Activated B cell treated with CpG ODN at 0.5 μM for 24 hours (primary cell): ENCODE results near the gene MICALL1. TPM values are rescaled to one million over a fixed set of nuclear protein-coding genes. Genes with fewer than 3 reads are reported as not detected.
A peak's percentile ranks its signal among the peaks of the same experiment; 100 is the strongest.

Experiments used
- ATAC-seq: fragments of 200-7000 bp; cut with Tn5 transposase; one replicate; pipeline ENCODE4 v1.10.0; 2021; ENCODE audit warnings: low read depth, mild to moderate bottlenecking, moderate library complexity
- CTCF ChIA-PET: fragments of 350-600 bp; sonication (Branson Sonifier 250); formaldehyde crosslinking; loops from one replicate; lab custom pipeline; 2021; ENCODE audit warnings: antibody characterized with exemption; lab: Charles Lee
- POLR2A ChIA-PET: fragments of 350-600 bp; sonication (Branson Sonifier 250); formaldehyde crosslinking; loops from one replicate; lab custom pipeline; 2021; ENCODE audit warnings: antibody characterized with exemption; lab: Charles Lee
- DNase-seq: peaks from one replicate; pipeline ENCODE4 v3.0.0; 2022
- H3K27ac Mint-ChIP-seq: one replicate; pipeline ENCODE4 v1.8.0; 2020; ENCODE audit warnings: mixed read lengths
- H3K27me3 Mint-ChIP-seq: one replicate; pipeline ENCODE4 v1.8.0; 2021; ENCODE audit warnings: mixed read lengths
- H3K36me3 Mint-ChIP-seq: one replicate; pipeline ENCODE4 v1.8.0; 2021; ENCODE audit warnings: low read depth, mixed read lengths
- H3K4me1 Mint-ChIP-seq: one replicate; pipeline ENCODE4 v1.8.0; 2021; ENCODE audit warnings: mixed read lengths
- H3K4me3 Mint-ChIP-seq: one replicate; pipeline ENCODE4 v1.8.0; 2020; ENCODE audit warnings: mild to moderate bottlenecking, mixed read lengths
- H3K9me3 Mint-ChIP-seq: one replicate; pipeline ENCODE4 v1.8.0; 2020; ENCODE audit warnings: mixed read lengths
- intact Hi-C: fragments of 100-400 bp; cut with micrococcal nuclease; formaldehyde crosslinking; loops from one replicate; pipeline ENCODE4 v1.15.1; 2024
- total RNA-seq: library from RNA; stranded (reverse); gene quantifications from 2 replicates; pipeline ENCODE4 v1.2.3, GENCODE V29; 2022
- TF ChIP-seq, protein P1 (sequence below): fragments of 200-600 bp; IDR thresholded peaks from one replicate; pipeline ENCODE4 v1.8.0; 2022; ENCODE audit warnings: antibody characterized with exemption, mild to moderate bottlenecking

The MICALL1 gene
- total RNA-seq, 1 donor from 2014 or later = 27.6 TPM

DNA sequence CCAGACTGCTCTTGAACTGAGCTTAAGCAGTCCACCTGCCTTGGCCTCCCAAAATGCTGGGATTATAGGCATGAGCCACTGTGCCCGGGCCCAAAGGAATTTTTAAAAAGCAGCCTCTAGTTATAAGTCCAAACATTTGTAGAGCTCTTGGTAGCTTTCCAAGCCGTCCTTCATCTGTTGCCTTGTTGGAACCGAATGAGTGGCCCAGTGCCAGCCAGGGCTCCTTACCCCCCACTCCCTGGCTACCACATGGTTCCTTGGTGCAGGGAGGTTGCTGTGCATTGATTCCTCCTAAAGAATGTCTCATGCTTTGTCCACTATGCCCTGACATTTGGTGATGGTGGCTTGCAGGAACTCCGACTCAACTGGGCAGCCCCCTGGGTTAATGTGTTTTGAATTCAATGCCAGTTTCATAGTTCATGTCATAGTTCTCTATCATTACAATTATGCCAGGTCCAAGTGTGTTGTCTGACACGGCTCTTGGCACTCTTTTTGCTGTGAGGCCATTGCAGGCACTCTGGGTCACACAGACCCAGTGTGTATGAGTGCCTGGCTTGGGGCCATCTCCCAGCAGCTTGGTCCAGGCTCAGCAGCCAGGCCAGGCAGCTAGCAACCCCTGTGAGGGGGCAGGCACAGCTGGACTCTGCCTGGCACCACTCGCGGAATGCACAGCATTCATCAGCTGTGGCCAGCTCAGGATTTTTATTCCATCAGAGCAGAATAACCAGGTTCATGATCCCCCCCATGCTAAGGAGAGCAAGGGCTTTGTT lies 13.3 kb upstream of the MICALL1 start:
- H3K36me3 Mint-ChIP-seq = peaks cover 31% of the 10 kb centered on the region
- TF ChIP-seq, protein P1, sequence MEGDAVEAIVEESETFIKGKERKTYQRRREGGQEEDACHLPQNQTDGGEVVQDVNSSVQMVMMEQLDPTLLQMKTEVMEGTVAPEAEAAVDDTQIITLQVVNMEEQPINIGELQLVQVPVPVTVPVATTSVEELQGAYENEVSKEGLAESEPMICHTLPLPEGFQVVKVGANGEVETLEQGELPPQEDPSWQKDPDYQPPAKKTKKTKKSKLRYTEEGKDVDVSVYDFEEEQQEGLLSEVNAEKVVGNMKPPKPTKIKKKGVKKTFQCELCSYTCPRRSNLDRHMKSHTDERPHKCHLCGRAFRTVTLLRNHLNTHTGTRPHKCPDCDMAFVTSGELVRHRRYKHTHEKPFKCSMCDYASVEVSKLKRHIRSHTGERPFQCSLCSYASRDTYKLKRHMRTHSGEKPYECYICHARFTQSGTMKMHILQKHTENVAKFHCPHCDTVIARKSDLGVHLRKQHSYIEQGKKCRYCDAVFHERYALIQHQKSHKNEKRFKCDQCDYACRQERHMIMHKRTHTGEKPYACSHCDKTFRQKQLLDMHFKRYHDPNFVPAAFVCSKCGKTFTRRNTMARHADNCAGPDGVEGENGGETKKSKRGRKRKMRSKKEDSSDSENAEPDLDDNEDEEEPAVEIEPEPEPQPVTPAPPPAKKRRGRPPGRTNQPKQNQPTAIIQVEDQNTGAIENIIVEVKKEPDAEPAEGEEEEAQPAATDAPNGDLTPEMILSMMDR = no peak
- H3K27me3 Mint-ChIP-seq = no peaks in the 10 kb centered on the region
- no peaks in the 10 kb centered on the region for H3K9me3 Mint-ChIP-seq
- H3K4me3 Mint-ChIP-seq = no peak overlapping the region
- H3K4me1 Mint-ChIP-seq = peaks cover 12% of the 10 kb centered on the region
- no peak for DNase-seq
- ChIA-PET POLR2A (no interaction called here), CTCF (interaction anchor here (1.4 kb wide), 1 partner anchor 13 kb away, joined by 3 read pairs; the partner anchor contains the start of gene MICALL1)
- H3K27ac Mint-ChIP-seq = no peak overlapping the region
- no peak for ATAC-seq
- intact Hi-C loops = no loop called here

DNA sequence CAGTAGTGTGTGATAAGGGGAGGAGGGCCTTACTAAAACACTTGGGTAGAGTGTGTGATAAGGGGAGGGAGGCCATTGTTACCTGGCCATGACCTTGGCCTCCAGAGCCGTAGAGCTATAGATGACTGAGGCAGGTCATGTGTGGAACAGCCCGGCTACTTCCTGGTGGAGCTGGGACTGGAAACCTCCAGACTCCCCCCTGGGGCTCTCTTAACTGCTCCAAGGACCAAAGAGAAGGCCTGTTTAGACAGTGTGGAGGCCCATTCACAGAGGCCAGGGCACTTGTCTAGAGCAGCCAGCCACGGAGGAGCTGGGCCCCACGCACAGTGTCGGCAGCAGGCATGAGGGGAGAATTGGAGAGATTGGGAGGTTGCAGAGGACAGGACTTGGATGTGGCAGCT lies 12.5 kb upstream of the MICALL1 start:
- CTCF ChIA-PET = interaction anchor here (1.4 kb wide), 1 partner anchor 12 kb away, joined by 3 read pairs; the partner anchor contains the start of gene MICALL1
- POLR2A ChIA-PET = no interaction called here
- Mint-ChIP-seq H3K9me3 (no peaks in the 10 kb centered on the region), H3K4me3 (no peak overlapping the region), H3K27ac (no peak overlapping the region), H3K27me3 (no peaks in the 10 kb centered on the region), H3K36me3 (peaks cover 23% of the 10 kb centered on the region), H3K4me1 (peaks cover 12% of the 10 kb centered on the region)
- intact Hi-C loops = no loop called here
- no peak for ATAC-seq
- TF ChIP-seq, protein P1 = no peak
- DNase-seq = no peak

DNA sequence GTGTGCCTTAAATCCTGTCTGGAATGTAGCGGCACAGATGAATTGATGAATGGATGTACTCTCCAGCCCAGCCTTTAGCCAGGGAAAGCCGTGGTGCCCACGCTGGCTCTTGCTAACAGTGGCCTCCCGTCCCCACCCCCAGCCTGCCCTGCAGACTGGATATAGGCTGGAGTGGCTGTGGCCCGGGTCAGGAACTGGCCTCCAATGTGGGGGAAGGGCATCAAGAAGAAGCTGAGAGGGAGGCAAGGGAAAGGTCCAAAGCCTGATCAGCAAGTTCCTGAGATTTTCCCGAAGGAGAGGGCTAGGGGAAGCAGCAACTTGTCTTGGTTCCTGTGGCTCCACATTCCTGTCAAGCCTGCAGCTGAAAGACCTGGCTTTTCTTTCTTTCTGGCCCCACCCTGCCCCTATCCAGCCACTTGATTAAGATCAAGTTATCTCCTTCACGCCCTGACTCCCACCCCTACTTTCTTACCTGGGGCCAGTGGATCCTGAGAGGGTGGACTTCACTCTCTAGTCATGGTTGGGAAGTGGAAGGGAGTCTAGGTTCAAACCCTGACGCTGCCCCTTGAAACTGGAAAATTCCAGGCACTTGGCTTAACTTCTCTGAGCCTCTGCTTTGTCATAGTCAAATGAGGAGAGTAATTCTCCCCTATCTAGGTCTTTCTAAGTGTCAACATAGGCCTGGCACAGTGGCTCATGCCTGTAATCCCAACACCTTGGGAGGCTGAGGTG lies 11.0 kb upstream of the MICALL1 start:
- Mint-ChIP-seq H3K4me1 (peaks cover 12% of the 10 kb centered on the region), H3K27me3 (no peaks in the 10 kb centered on the region), H3K9me3 (no peaks in the 10 kb centered on the region), H3K4me3 (no peak overlapping the region), H3K36me3 (peaks cover 13% of the 10 kb centered on the region), H3K27ac (peak overlapping the region; percentile 35)
- POLR2A ChIA-PET = no interaction called here
- DNase-seq = no peak
- CTCF ChIA-PET = interaction anchor here (1.1 kb wide), 1 partner anchor 71 kb away, joined by 3 read pairs; no protein-coding TSS in a partner anchor
- TF ChIP-seq, protein P1 = no peak
- intact Hi-C loops = loop anchor here (5.0 kb wide), 1 partner anchor 37 kb away; no protein-coding TSS in a partner anchor
- no peak for ATAC-seq

DNA sequence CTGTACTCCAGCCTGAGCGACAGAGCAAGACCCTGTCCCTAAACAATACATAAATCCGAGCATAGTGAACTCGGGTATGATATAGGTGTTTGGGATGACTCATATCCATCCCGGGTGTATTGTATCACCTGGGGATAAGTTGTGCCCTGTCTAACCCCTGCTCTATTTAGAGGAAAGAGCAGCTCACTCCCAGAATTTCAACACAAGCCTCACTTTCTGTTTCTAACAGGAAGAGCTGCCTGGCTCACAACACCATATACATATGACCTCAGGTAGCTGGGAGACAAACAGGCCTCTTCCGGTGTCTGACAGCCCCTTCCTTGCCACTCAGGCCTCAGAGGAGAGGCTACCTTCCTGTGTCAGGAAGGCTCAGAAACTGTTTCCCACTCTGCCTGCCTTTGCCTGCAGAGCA lies 9.9 kb upstream of the MICALL1 start:
- TF ChIP-seq, protein P1 = no peak
- Mint-ChIP-seq H3K27me3 (no peaks in the 10 kb centered on the region), H3K36me3 (peaks cover 10% of the 10 kb centered on the region), H3K4me1 (peaks cover 12% of the 10 kb centered on the region), H3K9me3 (no peaks in the 10 kb centered on the region), H3K27ac (peak overlapping the region; percentile 84), H3K4me3 (peak overlapping the region; percentile 15)
- no peak for DNase-seq
- ATAC-seq = peak; percentile 76
- ChIA-PET POLR2A (interaction anchor here (0.5 to 0.9 kb wide), 3 partner anchors 9 to 219 kb away, joined by 3 to 6 read pairs (median 5); partner anchors contain the start of gene MICALL1), CTCF (interaction anchor here (0.8 to 1.3 kb wide), 4 partner anchors 10 to 79 kb away, joined by 3 to 4 read pairs (median 3); partner anchors contain the start of gene MICALL1)
- intact Hi-C loops = loop anchor here (5.0 kb wide), 1 partner anchor 36 kb away; no protein-coding TSS in a partner anchor
